Endothelial cell of umbilical vein (primary cell): Measurements from ENCODE around the gene NUDT15. TPM values are rescaled to one million over a fixed set of nuclear protein-coding genes. Genes with fewer than 3 reads are reported as not detected.

Experiments used
- BruUV-seq: library from RNA; stranded (reverse); fragments of 400-500 nt; replicated peaks from 2 replicates; lab custom pipeline; 2021; lab: Mats Ljungman, UMichigan
- CTCF ChIA-PET: fragments of 300-600, 350-600 bp; sonication (Branson Sonifier 250); formaldehyde crosslinking; loops from one replicate; lab custom pipeline; 2021; ENCODE audit warnings: antibody characterized with exemption, inconsistent platforms; lab: Charles Lee
- POLR2A ChIA-PET: fragments of 300-600, 350-600 bp; sonication (Branson Sonifier 250); formaldehyde crosslinking; loops from one replicate; lab custom pipeline; 2021; ENCODE audit warnings: antibody characterized with exemption, inconsistent platforms; lab: Charles Lee
- DNase-seq: peaks from one replicate; pipeline ENCODE4 v3.0.0-alpha.2; 2011; ENCODE audit warnings: low read depth, low spot score
- FAIRE-seq: peaks from 2 replicates; lab custom pipeline; 2011; peaks lifted over from hg19 to GRCh38; lab: Jason Lieb, UNC
- H2AFZ ChIP-seq: 2 replicates; pipeline ENCODE4 v1.6.0; 2012; ENCODE audit warnings: low read depth, low read length, control low read depth, inconsistent platforms
- H3K27ac ChIP-seq: 2 replicates; pipeline ENCODE4 v1.5.1; 2011; ENCODE audit warnings: low read depth, mild to moderate bottlenecking, control low read depth, low read length, moderate library complexity; ENCODE audit not compliant: insufficient read depth
- H3K27me3 ChIP-seq, 2 experiments: 2 replicates each; pipeline versions ENCODE4 v1.6.0 to v1.6.1; 2011; ENCODE audit warnings: low read length in 2 of 2, mixed read lengths in 1 of 2; ENCODE audit not compliant: control insufficient read depth in 2 of 2, insufficient read depth in 2 of 2
- H3K36me3 ChIP-seq, 2 experiments: 2 replicates in 1 of 2; 3 replicates in 1 of 2; pipeline ENCODE4 v1.5.1; 2011; ENCODE audit warnings: low read length in 2 of 2, mild to moderate bottlenecking in 1 of 2, moderate library complexity in 1 of 2; ENCODE audit not compliant: control insufficient read depth in 2 of 2, insufficient read depth in 2 of 2; ENCODE audit errors: extremely low read depth in 1 of 2
- H3K4me1 ChIP-seq: 3 replicates; pipeline ENCODE4 v1.5.1; 2011; ENCODE audit warnings: mild to moderate bottlenecking, low read length; ENCODE audit not compliant: control insufficient read depth, insufficient read depth; ENCODE audit errors: extremely low read depth
- H3K4me2 ChIP-seq: 2 replicates; pipeline ENCODE4 v1.6.1; 2011; ENCODE audit warnings: low read length, control low read depth, mixed read lengths; ENCODE audit not compliant: insufficient read depth
- H3K4me3 ChIP-seq, 3 experiments: fragments of 200-600 bp in 1 of 3; sonication (generic), shearing (Covaris generic) in 1 of 3; replicated peaks in 1 of 3; 2 replicates each; pipeline ENCODE4 v1.5.1; 2011 to 2016; ENCODE audit warnings: control low read depth in 3 of 3, low read length in 3 of 3, mild to moderate bottlenecking in 2 of 3, inconsistent platforms in 1 of 3, low read depth in 1 of 3, moderate library complexity in 1 of 3; ENCODE audit not compliant: insufficient read depth in 1 of 3
- H3K79me2 ChIP-seq: 2 replicates; pipeline ENCODE4 v1.6.0; 2012; ENCODE audit warnings: low read length, inconsistent platforms; ENCODE audit not compliant: control insufficient read depth, insufficient read depth
- H3K9ac ChIP-seq: replicated peaks from 2 replicates; pipeline ENCODE3; 2011; ENCODE audit warnings: low read length, control low read depth; ENCODE audit not compliant: insufficient read depth; ENCODE audit errors: extremely low read depth
- H3K9me1 ChIP-seq: replicated peaks from 3 replicates; pipeline ENCODE4 v1.6.0; 2011; ENCODE audit warnings: mild to moderate bottlenecking, low read length; ENCODE audit not compliant: control insufficient read depth, insufficient read depth; ENCODE audit errors: extremely low read depth
- H3K9me3 ChIP-seq: replicated peaks from 2 replicates; pipeline ENCODE4 v1.5.1; 2012; ENCODE audit warnings: low read length, inconsistent platforms; ENCODE audit not compliant: control insufficient read depth, insufficient read depth
- H4K20me1 ChIP-seq: replicated peaks from 2 replicates; pipeline ENCODE3; 2011; ENCODE audit warnings: mild to moderate bottlenecking, low read length; ENCODE audit not compliant: control insufficient read depth, insufficient read depth; ENCODE audit errors: extremely low read depth
- EZH2 ChIP-seq: IDR thresholded peaks from 2 replicates; pipeline ENCODE4 v1.6.1; 2012; ENCODE audit warnings: borderline replicate concordance, low read depth, mild to moderate bottlenecking, moderate library complexity, low read length, inconsistent platforms; ENCODE audit not compliant: severe bottlenecking
- FOS ChIP-seq: IDR thresholded peaks from 2 replicates; pipeline ENCODE4 v1.6.1; 2011; ENCODE audit warnings: mild to moderate bottlenecking, low read length, moderate library complexity, borderline replicate concordance; ENCODE audit not compliant: insufficient read depth
- GATA2 ChIP-seq: IDR thresholded peaks from 2 replicates; pipeline ENCODE4 v1.7.0; 2011; ENCODE audit warnings: low read depth, mild to moderate bottlenecking, moderate library complexity, mixed read lengths, low read length; ENCODE audit not compliant: insufficient read length, insufficient read depth
- JUN ChIP-seq: IDR thresholded peaks from 2 replicates; pipeline ENCODE4 v1.6.1; 2011; ENCODE audit warnings: borderline replicate concordance, low read depth; ENCODE audit not compliant: insufficient read length, insufficient read depth
- MYC ChIP-seq: IDR thresholded peaks from one replicate; pipeline ENCODE4 v1.6.1; 2011; ENCODE audit warnings: mild to moderate bottlenecking, low read depth, low read length
- POLR2A ChIP-seq: IDR thresholded peaks from 2 replicates; pipeline ENCODE4 v1.6.1; 2012; ENCODE audit warnings: low read depth, mild to moderate bottlenecking, control low read depth, low read length
- POLR2AphosphoS5 ChIP-seq: IDR thresholded peaks from 2 replicates; pipeline ENCODE4 v1.6.1; 2012; ENCODE audit warnings: low read depth, mild to moderate bottlenecking, control low read depth, low read length, moderate library complexity; ENCODE audit not compliant: insufficient read depth
- dilution Hi-C: fragments of 300-500 bp; cut with MboI; formaldehyde crosslinking; loops from one replicate; pipeline ENCODE4 v1.15.0; 2019; ENCODE audit warnings: low sequenced_read_pairs; ENCODE audit not compliant: extremely low pct_ligation_motif_present
- intact Hi-C: fragments of 100-400 bp; cut with micrococcal nuclease; formaldehyde crosslinking; loops from one replicate; pipeline ENCODE4 v1.10.0; 2022
- polyA plus RNA-seq, 4 experiments: library from polyadenylated mRNA; depleted of rRNA in 3 of 4; stranded (reverse) in 3 of 4; unstranded in 1 of 4; fragments of >200 nt; gene quantifications; 2 replicates each; pipeline versions ENCODE4 v1.2.1 to v1.2.3, GENCODE V29; 2011 to 2012; ENCODE audit warnings: missing spikeins in 1 of 4
- total RNA-seq: library from RNA; stranded (reverse); gene quantifications from 2 replicates; pipeline ENCODE4 v1.2.3, GENCODE V29; 2021
- TF ChIP-seq, protein P1 (sequence below): IDR thresholded peaks from 2 replicates; pipeline ENCODE4 v1.6.1; 2011; ENCODE audit not compliant: insufficient read depth, insufficient read length
- TF ChIP-seq, protein P2 (sequence below), 2 donors: IDR thresholded peaks; 1 replicate in 1 of 2; 2 replicates in 1 of 2; pipeline ENCODE4 v1.5.1; 2011; ENCODE audit warnings: low read length in 2 of 2, mild to moderate bottlenecking in 2 of 2, moderate library complexity in 2 of 2, control low read depth in 1 of 2, inconsistent platforms in 1 of 2, low read depth in 1 of 2; ENCODE audit not compliant: insufficient read depth in 1 of 2; ENCODE audit errors: extremely low read depth in 1 of 2

The NUDT15 gene
- total and polyA plus RNA-seq, 2 donors (not counting 3 experiments of a cell fraction or from before 2014, with no cell fraction given): 13.3 to 21.6 TPM

DNA sequence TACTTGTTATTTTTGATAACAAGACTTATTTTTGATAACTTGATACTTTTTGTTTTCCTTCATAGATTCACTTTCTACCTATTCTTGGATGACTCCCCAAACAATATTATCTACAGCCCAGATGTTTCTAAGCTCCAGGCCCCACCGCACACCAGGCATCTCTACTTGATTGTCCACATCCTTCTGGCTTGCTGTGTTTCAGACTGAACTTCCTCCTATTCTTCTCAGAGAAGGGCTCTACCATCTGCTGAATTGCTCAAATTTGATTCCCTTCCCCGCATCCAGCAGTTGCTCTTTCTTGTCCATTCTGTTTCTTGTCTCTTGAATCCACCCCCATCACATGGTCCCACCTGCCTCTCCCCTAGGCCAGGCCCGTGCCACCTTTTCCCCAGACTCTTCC lies 13.0 kb downstream of the NUDT15 start:
- intact Hi-C loops: no loop called here
- Histone ChIP-seq H3K9me3 (no peaks in the 10 kb centered on the region), H4K20me1 (no peaks in the 10 kb centered on the region), H3K36me3 (peaks cover 3 to 9% of the 10 kb centered on the region in 2 experiments), H3K79me2 (no peaks in the 10 kb centered on the region), H3K4me1 (no peaks in the 10 kb centered on the region), H2AFZ (no peak overlapping the region), H3K9me1 (no peaks in the 10 kb centered on the region), H3K27me3 (no peaks in the 10 kb centered on the region), H3K27ac (no peak overlapping the region), H3K4me3 (no peak overlapping the region), H3K4me2 (no peak overlapping the region), H3K9ac (no peak overlapping the region)
- no TSS peak for BruUV-seq
- dilution Hi-C loops: no loop called here
- POLR2A ChIA-PET: no interaction called here
- CTCF ChIA-PET: interaction anchor here (1.2 kb wide), 1 partner anchor 12 kb away, joined by 4 read pairs; no protein-coding TSS in a partner anchor
- no peak for DNase-seq
- FAIRE-seq: no peak
- TF ChIP-seq MYC (no peak), JUN (no peak), GATA2 (no peak), POLR2AphosphoS5 (no peak), POLR2A (no peak), FOS (no peak), EZH2 (no peak)
- TF ChIP-seq, protein P1, sequence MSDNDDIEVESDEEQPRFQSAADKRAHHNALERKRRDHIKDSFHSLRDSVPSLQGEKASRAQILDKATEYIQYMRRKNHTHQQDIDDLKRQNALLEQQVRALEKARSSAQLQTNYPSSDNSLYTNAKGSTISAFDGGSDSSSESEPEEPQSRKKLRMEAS: no peak
- TF ChIP-seq, protein P2, sequence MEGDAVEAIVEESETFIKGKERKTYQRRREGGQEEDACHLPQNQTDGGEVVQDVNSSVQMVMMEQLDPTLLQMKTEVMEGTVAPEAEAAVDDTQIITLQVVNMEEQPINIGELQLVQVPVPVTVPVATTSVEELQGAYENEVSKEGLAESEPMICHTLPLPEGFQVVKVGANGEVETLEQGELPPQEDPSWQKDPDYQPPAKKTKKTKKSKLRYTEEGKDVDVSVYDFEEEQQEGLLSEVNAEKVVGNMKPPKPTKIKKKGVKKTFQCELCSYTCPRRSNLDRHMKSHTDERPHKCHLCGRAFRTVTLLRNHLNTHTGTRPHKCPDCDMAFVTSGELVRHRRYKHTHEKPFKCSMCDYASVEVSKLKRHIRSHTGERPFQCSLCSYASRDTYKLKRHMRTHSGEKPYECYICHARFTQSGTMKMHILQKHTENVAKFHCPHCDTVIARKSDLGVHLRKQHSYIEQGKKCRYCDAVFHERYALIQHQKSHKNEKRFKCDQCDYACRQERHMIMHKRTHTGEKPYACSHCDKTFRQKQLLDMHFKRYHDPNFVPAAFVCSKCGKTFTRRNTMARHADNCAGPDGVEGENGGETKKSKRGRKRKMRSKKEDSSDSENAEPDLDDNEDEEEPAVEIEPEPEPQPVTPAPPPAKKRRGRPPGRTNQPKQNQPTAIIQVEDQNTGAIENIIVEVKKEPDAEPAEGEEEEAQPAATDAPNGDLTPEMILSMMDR (IDR thresholded peaks at IDR 0.05; ENCODE audit: extremely low read depth in 1 of 2, insufficient read depth in 1 of 2, low read depth in 1 of 2, low read length in 2 of 2): no peak
